Gastroesophageal sphincter (tissue), 4 donors: Measurements from ENCODE around the gene DVL2. TPM values are rescaled to one million over a fixed set of nuclear protein-coding genes. Genes with fewer than 3 reads are reported as not detected.
"Not testable (repeated sequence)": the region's sequence is repeated elsewhere in the genome, so short reads cannot be mapped to it uniquely, and the experiment has no call there.

Experiments
- ATAC-seq: fragments of 150-250 bp; one replicate; pipeline ENCODE4 v1.9.1; 2016; ENCODE audit warnings: mild to moderate bottlenecking, moderate library complexity
- H3K27ac ChIP-seq, 4 donors: fragments of 200-600 bp; sonication (generic) in 3 of 4; 1 replicate in 3 of 4; 2 replicates in 1 of 4; pipeline ENCODE4 v1.5.1; 2016 to 2019
- H3K27me3 ChIP-seq: fragments of 200-600 bp; sonication (generic); one replicate; pipeline ENCODE4 v1.5.1; 2019
- H3K36me3 ChIP-seq, 2 donors: fragments of 200-600 bp; sonication (generic); one replicate each; pipeline ENCODE4 v1.5.1; 2019; ENCODE audit warnings: control low read depth in 1 of 2
- H3K4me1 ChIP-seq, 3 donors: fragments of 200-600 bp; sonication (generic); 1 replicate in 2 of 3; 2 replicates in 1 of 3; pipeline ENCODE4 v1.5.1; 2016 to 2019; ENCODE audit warnings: control low read depth in 2 of 3
- H3K4me3 ChIP-seq, 2 donors: fragments of 200-600 bp; sonication (generic); one replicate each; pipeline ENCODE4 v1.5.1; 2019; ENCODE audit warnings: mild to moderate bottlenecking in 1 of 2, moderate library complexity in 1 of 2
- H3K9me3 ChIP-seq, 3 donors: fragments of 200-600 bp; sonication (generic); one replicate each; pipeline ENCODE4 v1.5.1; 2017 to 2019; ENCODE audit warnings: control low read depth in 2 of 3
- EP300 ChIP-seq: sonication (generic); formaldehyde crosslinking; IDR thresholded peaks from one replicate; pipeline ENCODE4 v1.6.1; 2017; ENCODE audit warnings: antibody characterized with exemption, mild to moderate bottlenecking
- POLR2A ChIP-seq, 2 donors: fragments of 450-650 bp; IDR thresholded peaks; one replicate each; pipeline ENCODE4 v1.6.1; 2017; ENCODE audit warnings: antibody characterized with exemption in 2 of 2, mild to moderate bottlenecking in 2 of 2, moderate library complexity in 1 of 2
- POLR2AphosphoS5 ChIP-seq: sonication (generic); formaldehyde crosslinking; IDR thresholded peaks from one replicate; pipeline ENCODE4 v1.6.1; 2017; ENCODE audit warnings: antibody characterized with exemption
- WGBS, 2 donors: methylation state at CpG; one replicate each; pipeline ENCODE4 v1.1.5; 2018; ENCODE audit warnings: low coverage in 1 of 2; 5-methylcytosine and 5-hydroxymethylcytosine counted together
- total RNA-seq, 4 donors: library from RNA; depleted of rRNA; stranded (reverse); fragments of >200 nt; gene quantifications; one replicate each; pipeline ENCODE4 v1.1.0, GENCODE V29; 2016
- TF ChIP-seq, protein P1 (sequence below), 4 experiments: fragments of 200-600 bp in 2 of 4; fragments of 450-650 bp in 2 of 4; sonication (generic) in 1 of 4; IDR thresholded peaks; one replicate each; pipeline ENCODE4 v1.5.1; 2017 to 2019; ENCODE audit warnings: antibody characterized with exemption in 4 of 4, mild to moderate bottlenecking in 2 of 4, moderate library complexity in 2 of 4

DVL2 gene
- total RNA-seq, 4 donors from 2014 or later: 33.0 to 53.9 (median 45.0) TPM

DNA sequence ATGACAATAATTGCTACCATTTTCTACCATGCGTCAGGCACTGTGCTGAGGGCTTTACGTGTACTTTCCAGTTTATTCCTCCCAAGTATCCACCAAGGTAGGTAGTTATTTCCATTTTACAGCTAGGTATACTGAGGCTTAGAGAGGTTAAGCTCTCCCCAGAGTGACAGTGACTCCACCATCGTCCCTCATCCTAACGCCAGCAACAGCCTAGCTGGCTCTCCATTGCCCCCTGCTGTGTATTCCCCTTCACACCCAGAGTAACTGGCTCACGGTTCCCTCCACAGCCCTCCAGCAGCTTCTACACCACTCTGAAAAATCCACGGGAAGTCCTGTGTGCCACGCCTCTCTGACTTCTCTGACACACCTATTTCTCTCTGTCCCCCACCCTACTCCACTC is 48.1 kb downstream of the DVL2 start:
- Histone ChIP-seq H3K4me1 (no peaks in the 10 kb centered on the region), H3K9me3 (no peaks in the 10 kb centered on the region), H3K36me3 (peaks cover 0 to 13% of the 10 kb centered on the region in 2 donors), H3K4me3 (no peak overlapping the region), H3K27ac (no peak overlapping the region), H3K27me3 (no peaks in the 10 kb centered on the region)
- WGBS, 2 donors: 49 to 52% methylated on average over 6 to 7 of the region's 7 CpGs
- TF ChIP-seq POLR2A (IDR thresholded peaks at IDR 0.05): no peak
- no peak for TF ChIP-seq EP300
- TF ChIP-seq POLR2AphosphoS5: no peak
- TF ChIP-seq, protein P1, sequence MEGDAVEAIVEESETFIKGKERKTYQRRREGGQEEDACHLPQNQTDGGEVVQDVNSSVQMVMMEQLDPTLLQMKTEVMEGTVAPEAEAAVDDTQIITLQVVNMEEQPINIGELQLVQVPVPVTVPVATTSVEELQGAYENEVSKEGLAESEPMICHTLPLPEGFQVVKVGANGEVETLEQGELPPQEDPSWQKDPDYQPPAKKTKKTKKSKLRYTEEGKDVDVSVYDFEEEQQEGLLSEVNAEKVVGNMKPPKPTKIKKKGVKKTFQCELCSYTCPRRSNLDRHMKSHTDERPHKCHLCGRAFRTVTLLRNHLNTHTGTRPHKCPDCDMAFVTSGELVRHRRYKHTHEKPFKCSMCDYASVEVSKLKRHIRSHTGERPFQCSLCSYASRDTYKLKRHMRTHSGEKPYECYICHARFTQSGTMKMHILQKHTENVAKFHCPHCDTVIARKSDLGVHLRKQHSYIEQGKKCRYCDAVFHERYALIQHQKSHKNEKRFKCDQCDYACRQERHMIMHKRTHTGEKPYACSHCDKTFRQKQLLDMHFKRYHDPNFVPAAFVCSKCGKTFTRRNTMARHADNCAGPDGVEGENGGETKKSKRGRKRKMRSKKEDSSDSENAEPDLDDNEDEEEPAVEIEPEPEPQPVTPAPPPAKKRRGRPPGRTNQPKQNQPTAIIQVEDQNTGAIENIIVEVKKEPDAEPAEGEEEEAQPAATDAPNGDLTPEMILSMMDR (IDR thresholded peaks at IDR 0.05): no peak
- ATAC-seq: no peak

DNA sequence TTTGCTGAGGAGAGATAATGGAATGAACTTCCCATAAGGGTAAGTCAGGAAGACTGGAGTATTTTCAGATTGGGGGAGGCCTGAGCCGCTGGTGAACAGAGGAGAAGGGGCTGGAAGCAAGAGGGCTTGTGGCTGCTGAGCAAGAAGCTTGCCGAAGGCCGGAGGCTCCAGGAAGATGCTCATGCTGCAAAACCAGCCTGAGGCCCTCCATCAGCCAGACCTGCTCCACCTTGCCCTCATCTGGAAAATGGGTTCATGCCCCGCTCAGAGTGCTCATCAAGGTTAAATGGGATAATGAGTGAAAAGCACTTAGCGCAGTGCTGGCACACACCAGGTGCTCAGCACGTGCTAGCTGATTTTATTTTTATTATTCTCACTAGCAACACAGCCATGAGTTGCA is 49.7 kb downstream of the DVL2 start:
- H3K9me3 ChIP-seq: no peaks in the 10 kb centered on the region
- no peak overlapping the region for H3K4me3 ChIP-seq
- no peaks in the 10 kb centered on the region for H3K4me1 ChIP-seq
- no peaks in the 10 kb centered on the region for H3K36me3 ChIP-seq
- TF ChIP-seq POLR2A (IDR thresholded peaks at IDR 0.05): no peak
- H3K27ac ChIP-seq: no peak overlapping the region
- 91% methylated on average over 6 of the region's 6 CpGs; no CpG with 5 or more reads in 1 of the 2 donors for WGBS, 2 donors
- no peaks in the 10 kb centered on the region for H3K27me3 ChIP-seq
- ATAC-seq: no peak

DNA sequence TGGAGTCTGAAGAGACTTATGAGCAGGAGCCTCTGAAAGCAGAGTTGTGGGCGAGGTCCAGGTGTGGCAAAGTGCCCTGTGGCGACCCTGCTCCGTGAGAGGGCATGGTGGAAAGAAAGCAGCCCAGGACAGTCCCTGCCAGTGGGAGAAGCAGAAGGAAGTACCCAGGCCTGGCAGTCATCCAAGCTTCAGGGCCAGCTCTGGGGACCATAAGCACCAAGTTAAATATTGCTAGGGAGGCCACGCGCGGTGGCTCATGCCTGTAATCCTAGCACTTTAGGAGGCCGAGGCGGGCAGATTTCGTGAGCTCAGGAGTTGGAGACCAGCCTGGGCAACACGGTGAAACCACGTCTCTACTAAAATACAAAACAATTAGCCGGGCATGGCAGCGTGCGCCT is 50.2 kb downstream of the DVL2 start:
- WGBS, 2 donors: 67 to 84% methylated on average over 2 to 7 of the region's 14 CpGs
- Histone ChIP-seq H3K36me3 (no peaks in the 10 kb centered on the region), H3K27me3 (peaks cover 3% of the 10 kb centered on the region), H3K4me1 (no peaks in the 10 kb centered on the region), H3K4me3 (no peak overlapping the region), H3K27ac (no peak overlapping the region), H3K9me3 (no peaks in the 10 kb centered on the region)
- TF ChIP-seq, protein P1 (IDR thresholded peaks at IDR 0.05): no peak
- TF ChIP-seq EP300 (no peak), POLR2AphosphoS5 (no peak), POLR2A (IDR thresholded peaks at IDR 0.05) (no peak)
- no peak for ATAC-seq

DNA sequence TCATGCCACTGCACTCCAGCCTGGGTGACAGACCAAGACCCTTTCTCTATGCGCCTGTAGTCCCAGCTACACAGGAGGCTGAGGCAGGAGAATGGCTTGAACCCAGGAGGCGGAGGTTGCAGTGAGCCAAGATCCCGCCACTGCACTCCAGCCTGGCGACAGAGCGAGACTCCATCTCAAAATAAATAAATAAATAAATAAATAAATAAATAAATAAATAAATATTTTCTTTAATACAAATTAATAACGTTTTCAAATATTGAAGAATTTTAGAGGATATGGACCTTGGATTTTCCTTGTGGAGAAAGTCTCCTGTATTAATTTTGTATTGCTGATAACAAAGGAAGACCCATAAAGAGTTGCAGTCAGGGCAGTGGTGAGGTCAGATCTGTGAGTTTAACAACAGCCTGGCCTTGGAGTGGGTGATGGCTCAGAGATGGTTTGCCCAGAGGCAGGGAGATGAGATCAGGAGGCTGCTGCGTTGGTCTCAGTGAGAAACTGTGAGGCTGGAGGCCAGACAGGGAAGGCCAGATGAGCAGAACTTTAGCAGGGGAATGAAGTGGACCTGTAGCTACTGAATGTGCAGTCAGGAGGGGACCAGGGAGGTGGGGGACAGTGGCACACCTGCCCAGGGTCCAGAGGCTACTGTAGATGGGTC is 50.8 kb downstream of the DVL2 start:
- TF ChIP-seq POLR2A (IDR thresholded peaks at IDR 0.05): no peak
- TF ChIP-seq EP300: no peak
- no peak for TF ChIP-seq POLR2AphosphoS5
- TF ChIP-seq, protein P1 (IDR thresholded peaks at IDR 0.05): no peak
- Histone ChIP-seq H3K27me3 (peaks cover 7% of the 10 kb centered on the region), H3K9me3 (no peaks in the 10 kb centered on the region), H3K27ac (no peak overlapping the region), H3K36me3 (no peaks in the 10 kb centered on the region), H3K4me3 (no peak overlapping the region), H3K4me1 (no peaks in the 10 kb centered on the region)
- no peak for ATAC-seq
- WGBS, 2 donors: 47 to 66% methylated on average over 2 to 5 of the region's 7 CpGs

DNA sequence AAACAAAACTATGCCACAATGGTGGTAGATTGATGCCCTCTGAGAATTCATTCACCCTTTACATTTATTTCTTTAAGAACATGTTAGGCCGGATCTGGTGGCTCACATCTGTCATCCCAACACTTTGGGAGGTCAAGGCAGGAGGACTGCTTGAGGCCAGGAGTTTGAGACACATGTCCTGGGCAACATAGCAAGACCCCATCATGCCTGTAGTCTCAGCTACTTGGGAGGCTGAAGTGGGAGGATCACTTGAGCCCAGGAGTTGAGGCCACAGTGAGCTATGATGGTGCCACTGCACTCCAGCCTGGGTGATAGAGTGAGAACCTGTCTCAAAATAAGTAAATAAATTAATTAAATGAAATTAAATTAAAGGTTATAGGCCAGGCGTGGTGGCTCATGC is 52.2 kb downstream of the DVL2 start:
- H3K36me3 ChIP-seq, H3K27ac ChIP-seq, H3K9me3 ChIP-seq, H3K4me3 ChIP-seq, ATAC-seq: not testable (repeated sequence)
- Histone ChIP-seq H3K27me3 (peaks cover 21% of the 10 kb centered on the region), H3K4me1 (peaks cover 0 to 12% (median 9%) of the 10 kb centered on the region in 3 donors)
- 83 to 93% methylated on average over 1 to 2 of the region's 2 CpGs for WGBS, 2 donors
